ENCODE results near the gene USP24.

The USP24 gene

GRCh38 chr1:55059302-55060132 lies 155.6 kb downstream of the USP24 start:
- Histone ChIP-seq H3K4me2 (ENCODE audit: low read length) (no peak overlapping the region), H3K27ac (ENCODE audit: low read length) (no peak overlapping the region), H3K9me3 (ENCODE audit: insufficient read depth, low read length) (no peaks in the 10 kb centered on the region), H3K9ac (ENCODE audit: low read length) (no peak overlapping the region), H4K20me1 (ENCODE audit: insufficient read depth, low read length) (no peaks in the 10 kb centered on the region), H3K4me3 (ENCODE audit: low read length) (no peak overlapping the region), H3K27me3 (ENCODE audit: low read depth, low read length) (no peaks in the 10 kb centered on the region), H3K4me1 (ENCODE audit: low read length) (no peaks in the 10 kb centered on the region), H3K79me2 (ENCODE audit: low read length) (no peaks in the 10 kb centered on the region), H3K36me3 (replicated peaks; ENCODE audit: low read depth, low read length) (no peaks in the 10 kb centered on the region), H2AFZ (ENCODE audit: low read depth, low read length) (no peak overlapping the region)
- no peak for TF ChIP-seq EZH2phosphoT487 (IDR thresholded peaks at IDR 0.05; ENCODE audit: low read depth)
- TF ChIP-seq, protein P1, sequence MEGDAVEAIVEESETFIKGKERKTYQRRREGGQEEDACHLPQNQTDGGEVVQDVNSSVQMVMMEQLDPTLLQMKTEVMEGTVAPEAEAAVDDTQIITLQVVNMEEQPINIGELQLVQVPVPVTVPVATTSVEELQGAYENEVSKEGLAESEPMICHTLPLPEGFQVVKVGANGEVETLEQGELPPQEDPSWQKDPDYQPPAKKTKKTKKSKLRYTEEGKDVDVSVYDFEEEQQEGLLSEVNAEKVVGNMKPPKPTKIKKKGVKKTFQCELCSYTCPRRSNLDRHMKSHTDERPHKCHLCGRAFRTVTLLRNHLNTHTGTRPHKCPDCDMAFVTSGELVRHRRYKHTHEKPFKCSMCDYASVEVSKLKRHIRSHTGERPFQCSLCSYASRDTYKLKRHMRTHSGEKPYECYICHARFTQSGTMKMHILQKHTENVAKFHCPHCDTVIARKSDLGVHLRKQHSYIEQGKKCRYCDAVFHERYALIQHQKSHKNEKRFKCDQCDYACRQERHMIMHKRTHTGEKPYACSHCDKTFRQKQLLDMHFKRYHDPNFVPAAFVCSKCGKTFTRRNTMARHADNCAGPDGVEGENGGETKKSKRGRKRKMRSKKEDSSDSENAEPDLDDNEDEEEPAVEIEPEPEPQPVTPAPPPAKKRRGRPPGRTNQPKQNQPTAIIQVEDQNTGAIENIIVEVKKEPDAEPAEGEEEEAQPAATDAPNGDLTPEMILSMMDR (IDR thresholded peaks at IDR 0.05; ENCODE audit: low read depth, low read length) = no peak

- no peaks in the 10 kb centered on the region for H3K27me3 ChIP-seq (ENCODE audit: low read depth, low read length)
- no peaks in the 10 kb centered on the region for H3K4me1 ChIP-seq (ENCODE audit: low read length)
- no peak for TF ChIP-seq EZH2phosphoT487 (IDR thresholded peaks at IDR 0.05; ENCODE audit: low read depth)
- TF ChIP-seq, protein P1 (IDR thresholded peaks at IDR 0.05; ENCODE audit: low read depth, low read length) = no peak
- no peaks in the 10 kb centered on the region for H3K79me2 ChIP-seq (ENCODE audit: low read length)
- no peak overlapping the region for H3K9ac ChIP-seq (ENCODE audit: low read length)
- H3K4me3 ChIP-seq (ENCODE audit: low read length) = no peak overlapping the region
- no peaks in the 10 kb centered on the region for H4K20me1 ChIP-seq (ENCODE audit: insufficient read depth, low read length)
- no peaks in the 10 kb centered on the region for H3K9me3 ChIP-seq (ENCODE audit: insufficient read depth, low read length)
- no peak overlapping the region for H2AFZ ChIP-seq (ENCODE audit: low read depth, low read length)
- no peak overlapping the region for H3K4me2 ChIP-seq (ENCODE audit: low read length)
- H3K27ac ChIP-seq (ENCODE audit: low read length) = no peak overlapping the region
- no peaks in the 10 kb centered on the region for H3K36me3 ChIP-seq (replicated peaks; ENCODE audit: low read depth, low read length)
Measured at GRCh38 chr1:55057956-55058298, 157.2 kb downstream of the USP24 start.

- H3K36me3 ChIP-seq (replicated peaks; ENCODE audit: low read depth, low read length) = no peaks in the 10 kb centered on the region
- no peaks in the 10 kb centered on the region for H3K4me1 ChIP-seq (ENCODE audit: low read length)
- H3K27ac ChIP-seq (ENCODE audit: low read length) = no peak overlapping the region
- H3K27me3 ChIP-seq (ENCODE audit: low read depth, low read length) = no peaks in the 10 kb centered on the region
- no peak overlapping the region for H3K4me3 ChIP-seq (ENCODE audit: low read length)
- H4K20me1 ChIP-seq (ENCODE audit: insufficient read depth, low read length) = no peaks in the 10 kb centered on the region
- no peak overlapping the region for H3K9ac ChIP-seq (ENCODE audit: low read length)
- no peak for TF ChIP-seq EZH2phosphoT487 (IDR thresholded peaks at IDR 0.05; ENCODE audit: low read depth)
- TF ChIP-seq, protein P1 (IDR thresholded peaks at IDR 0.05; ENCODE audit: low read depth, low read length) = no peak
- no peaks in the 10 kb centered on the region for H3K79me2 ChIP-seq (ENCODE audit: low read length)
- no peak overlapping the region for H2AFZ ChIP-seq (ENCODE audit: low read depth, low read length)
- H3K4me2 ChIP-seq (ENCODE audit: low read length) = no peak overlapping the region
- H3K9me3 ChIP-seq (ENCODE audit: insufficient read depth, low read length) = no peaks in the 10 kb centered on the region
Measured at GRCh38 chr1:55057270-55057955, 157.8 kb downstream of the USP24 start.

GRCh38 chr1:55056632-55056992 lies 158.6 kb downstream of the USP24 start:
- no peaks in the 10 kb centered on the region for H3K9me3 ChIP-seq (ENCODE audit: insufficient read depth, low read length)
- no peak for TF ChIP-seq EZH2phosphoT487 (IDR thresholded peaks at IDR 0.05; ENCODE audit: low read depth)
- TF ChIP-seq, protein P1 (IDR thresholded peaks at IDR 0.05; ENCODE audit: low read depth, low read length) = no peak
- H3K4me3 ChIP-seq (ENCODE audit: low read length) = no peak overlapping the region
- no peaks in the 10 kb centered on the region for H3K36me3 ChIP-seq (replicated peaks; ENCODE audit: low read depth, low read length)
- no peak overlapping the region for H2AFZ ChIP-seq (ENCODE audit: low read depth, low read length)
- H3K4me1 ChIP-seq (ENCODE audit: low read length) = no peaks in the 10 kb centered on the region
- H3K27me3 ChIP-seq (ENCODE audit: low read depth, low read length) = no peaks in the 10 kb centered on the region
- H3K27ac ChIP-seq (ENCODE audit: low read length) = no peak overlapping the region
- no peaks in the 10 kb centered on the region for H3K79me2 ChIP-seq (ENCODE audit: low read length)
- no peaks in the 10 kb centered on the region for H4K20me1 ChIP-seq (ENCODE audit: insufficient read depth, low read length)
- no peak overlapping the region for H3K4me2 ChIP-seq (ENCODE audit: low read length)
- no peak overlapping the region for H3K9ac ChIP-seq (ENCODE audit: low read length)
